GM23338 (cell line): Measurements from ENCODE around the gene RGS8.

ENCODE experiments used
- CREB1 ChIP-seq: fragments of 250-450 bp; sonication (Bioruptor Pico); IDR thresholded peaks from 2 replicates; pipeline ENCODE4 v1.5.0; 2020; ENCODE audit warnings: low read depth, mild to moderate bottlenecking, moderate library complexity
- CTCF ChIP-seq, 2 experiments: fragments of 200-600 bp in 1 of 2; sonication (generic) in 1 of 2; conservative IDR thresholded peaks; 2 replicates each; pipeline versions ENCODE4 v1.5.1 to v1.6.1; 2016 to 2017; ENCODE audit warnings: antibody characterized with exemption in 2 of 2, low read depth in 2 of 2, mild to moderate bottlenecking in 2 of 2, moderate library complexity in 1 of 2
- EZH2 ChIP-seq: fragments of 200-600 bp; sonication (generic); IDR thresholded peaks from one replicate; pipeline ENCODE4 v1.8.0; 2017; ENCODE audit warnings: antibody characterized with exemption, mild to moderate bottlenecking, low read depth; ENCODE audit not compliant: unreplicated experiment
- EZH2phosphoT487 ChIP-seq: fragments of 200-600 bp; sonication (generic); IDR thresholded peaks from one replicate; pipeline ENCODE4 v1.8.1; 2018; ENCODE audit warnings: antibody characterized with exemption; ENCODE audit not compliant: unreplicated experiment
- JUNB ChIP-seq: IDR thresholded peaks from one replicate; pipeline ENCODE4 v1.6.1; 2016; ENCODE audit warnings: antibody characterized with exemption; ENCODE audit not compliant: unreplicated experiment
- POLR2AphosphoS5 ChIP-seq: IDR thresholded peaks from 2 replicates; pipeline ENCODE4 v1.6.1; 2016; ENCODE audit warnings: antibody characterized with exemption, low read depth
- STAT1 ChIP-seq: IDR thresholded peaks from one replicate; pipeline ENCODE4 v1.6.1; 2016; ENCODE audit warnings: antibody characterized with exemption; ENCODE audit not compliant: unreplicated experiment
- ZNF114 ChIP-seq: fragments of 250-450 bp; sonication (Bioruptor Pico); IDR thresholded peaks from 2 replicates; pipeline ENCODE4 v1.5.0; 2020; ENCODE audit warnings: mild to moderate bottlenecking, moderate library complexity
- ZNF331 ChIP-seq: fragments of 250-450 bp; sonication (Bioruptor Pico); IDR thresholded peaks from 2 replicates; pipeline ENCODE4 v1.5.0; 2020; ENCODE audit warnings: low read depth, mild to moderate bottlenecking, moderate library complexity
- TF ChIP-seq, protein P1 (sequence below): IDR thresholded peaks from one replicate; pipeline ENCODE4 v1.6.1; 2018; ENCODE audit warnings: antibody characterized with exemption; ENCODE audit not compliant: unreplicated experiment
- TF ChIP-seq, protein P2 (sequence below): fragments of 250-450 bp; sonication (Bioruptor Pico); IDR thresholded peaks from 2 replicates; pipeline ENCODE4 v1.5.0; 2020; ENCODE audit warnings: mild to moderate bottlenecking, moderate library complexity
- TF ChIP-seq, protein P3 (sequence below): IDR thresholded peaks from 2 replicates; pipeline ENCODE4 v1.6.1; 2016; ENCODE audit warnings: antibody characterized with exemption

- TF ChIP-seq CTCF (conservative IDR thresholded peaks at IDR 0.05; ENCODE audit: low read depth in 2 of 2) (no peak), EZH2phosphoT487 (no peak), JUNB (no peak), POLR2AphosphoS5 (no peak), EZH2 (no peak), ZNF331 (no peak), ZNF114 (no peak), CREB1 (CRISPR knock-in tag) (no peak), STAT1 (no peak)
- TF ChIP-seq, protein P1, sequence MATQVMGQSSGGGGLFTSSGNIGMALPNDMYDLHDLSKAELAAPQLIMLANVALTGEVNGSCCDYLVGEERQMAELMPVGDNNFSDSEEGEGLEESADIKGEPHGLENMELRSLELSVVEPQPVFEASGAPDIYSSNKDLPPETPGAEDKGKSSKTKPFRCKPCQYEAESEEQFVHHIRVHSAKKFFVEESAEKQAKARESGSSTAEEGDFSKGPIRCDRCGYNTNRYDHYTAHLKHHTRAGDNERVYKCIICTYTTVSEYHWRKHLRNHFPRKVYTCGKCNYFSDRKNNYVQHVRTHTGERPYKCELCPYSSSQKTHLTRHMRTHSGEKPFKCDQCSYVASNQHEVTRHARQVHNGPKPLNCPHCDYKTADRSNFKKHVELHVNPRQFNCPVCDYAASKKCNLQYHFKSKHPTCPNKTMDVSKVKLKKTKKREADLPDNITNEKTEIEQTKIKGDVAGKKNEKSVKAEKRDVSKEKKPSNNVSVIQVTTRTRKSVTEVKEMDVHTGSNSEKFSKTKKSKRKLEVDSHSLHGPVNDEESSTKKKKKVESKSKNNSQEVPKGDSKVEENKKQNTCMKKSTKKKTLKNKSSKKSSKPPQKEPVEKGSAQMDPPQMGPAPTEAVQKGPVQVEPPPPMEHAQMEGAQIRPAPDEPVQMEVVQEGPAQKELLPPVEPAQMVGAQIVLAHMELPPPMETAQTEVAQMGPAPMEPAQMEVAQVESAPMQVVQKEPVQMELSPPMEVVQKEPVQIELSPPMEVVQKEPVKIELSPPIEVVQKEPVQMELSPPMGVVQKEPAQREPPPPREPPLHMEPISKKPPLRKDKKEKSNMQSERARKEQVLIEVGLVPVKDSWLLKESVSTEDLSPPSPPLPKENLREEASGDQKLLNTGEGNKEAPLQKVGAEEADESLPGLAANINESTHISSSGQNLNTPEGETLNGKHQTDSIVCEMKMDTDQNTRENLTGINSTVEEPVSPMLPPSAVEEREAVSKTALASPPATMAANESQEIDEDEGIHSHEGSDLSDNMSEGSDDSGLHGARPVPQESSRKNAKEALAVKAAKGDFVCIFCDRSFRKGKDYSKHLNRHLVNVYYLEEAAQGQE: no peak
- TF ChIP-seq, protein P2, sequence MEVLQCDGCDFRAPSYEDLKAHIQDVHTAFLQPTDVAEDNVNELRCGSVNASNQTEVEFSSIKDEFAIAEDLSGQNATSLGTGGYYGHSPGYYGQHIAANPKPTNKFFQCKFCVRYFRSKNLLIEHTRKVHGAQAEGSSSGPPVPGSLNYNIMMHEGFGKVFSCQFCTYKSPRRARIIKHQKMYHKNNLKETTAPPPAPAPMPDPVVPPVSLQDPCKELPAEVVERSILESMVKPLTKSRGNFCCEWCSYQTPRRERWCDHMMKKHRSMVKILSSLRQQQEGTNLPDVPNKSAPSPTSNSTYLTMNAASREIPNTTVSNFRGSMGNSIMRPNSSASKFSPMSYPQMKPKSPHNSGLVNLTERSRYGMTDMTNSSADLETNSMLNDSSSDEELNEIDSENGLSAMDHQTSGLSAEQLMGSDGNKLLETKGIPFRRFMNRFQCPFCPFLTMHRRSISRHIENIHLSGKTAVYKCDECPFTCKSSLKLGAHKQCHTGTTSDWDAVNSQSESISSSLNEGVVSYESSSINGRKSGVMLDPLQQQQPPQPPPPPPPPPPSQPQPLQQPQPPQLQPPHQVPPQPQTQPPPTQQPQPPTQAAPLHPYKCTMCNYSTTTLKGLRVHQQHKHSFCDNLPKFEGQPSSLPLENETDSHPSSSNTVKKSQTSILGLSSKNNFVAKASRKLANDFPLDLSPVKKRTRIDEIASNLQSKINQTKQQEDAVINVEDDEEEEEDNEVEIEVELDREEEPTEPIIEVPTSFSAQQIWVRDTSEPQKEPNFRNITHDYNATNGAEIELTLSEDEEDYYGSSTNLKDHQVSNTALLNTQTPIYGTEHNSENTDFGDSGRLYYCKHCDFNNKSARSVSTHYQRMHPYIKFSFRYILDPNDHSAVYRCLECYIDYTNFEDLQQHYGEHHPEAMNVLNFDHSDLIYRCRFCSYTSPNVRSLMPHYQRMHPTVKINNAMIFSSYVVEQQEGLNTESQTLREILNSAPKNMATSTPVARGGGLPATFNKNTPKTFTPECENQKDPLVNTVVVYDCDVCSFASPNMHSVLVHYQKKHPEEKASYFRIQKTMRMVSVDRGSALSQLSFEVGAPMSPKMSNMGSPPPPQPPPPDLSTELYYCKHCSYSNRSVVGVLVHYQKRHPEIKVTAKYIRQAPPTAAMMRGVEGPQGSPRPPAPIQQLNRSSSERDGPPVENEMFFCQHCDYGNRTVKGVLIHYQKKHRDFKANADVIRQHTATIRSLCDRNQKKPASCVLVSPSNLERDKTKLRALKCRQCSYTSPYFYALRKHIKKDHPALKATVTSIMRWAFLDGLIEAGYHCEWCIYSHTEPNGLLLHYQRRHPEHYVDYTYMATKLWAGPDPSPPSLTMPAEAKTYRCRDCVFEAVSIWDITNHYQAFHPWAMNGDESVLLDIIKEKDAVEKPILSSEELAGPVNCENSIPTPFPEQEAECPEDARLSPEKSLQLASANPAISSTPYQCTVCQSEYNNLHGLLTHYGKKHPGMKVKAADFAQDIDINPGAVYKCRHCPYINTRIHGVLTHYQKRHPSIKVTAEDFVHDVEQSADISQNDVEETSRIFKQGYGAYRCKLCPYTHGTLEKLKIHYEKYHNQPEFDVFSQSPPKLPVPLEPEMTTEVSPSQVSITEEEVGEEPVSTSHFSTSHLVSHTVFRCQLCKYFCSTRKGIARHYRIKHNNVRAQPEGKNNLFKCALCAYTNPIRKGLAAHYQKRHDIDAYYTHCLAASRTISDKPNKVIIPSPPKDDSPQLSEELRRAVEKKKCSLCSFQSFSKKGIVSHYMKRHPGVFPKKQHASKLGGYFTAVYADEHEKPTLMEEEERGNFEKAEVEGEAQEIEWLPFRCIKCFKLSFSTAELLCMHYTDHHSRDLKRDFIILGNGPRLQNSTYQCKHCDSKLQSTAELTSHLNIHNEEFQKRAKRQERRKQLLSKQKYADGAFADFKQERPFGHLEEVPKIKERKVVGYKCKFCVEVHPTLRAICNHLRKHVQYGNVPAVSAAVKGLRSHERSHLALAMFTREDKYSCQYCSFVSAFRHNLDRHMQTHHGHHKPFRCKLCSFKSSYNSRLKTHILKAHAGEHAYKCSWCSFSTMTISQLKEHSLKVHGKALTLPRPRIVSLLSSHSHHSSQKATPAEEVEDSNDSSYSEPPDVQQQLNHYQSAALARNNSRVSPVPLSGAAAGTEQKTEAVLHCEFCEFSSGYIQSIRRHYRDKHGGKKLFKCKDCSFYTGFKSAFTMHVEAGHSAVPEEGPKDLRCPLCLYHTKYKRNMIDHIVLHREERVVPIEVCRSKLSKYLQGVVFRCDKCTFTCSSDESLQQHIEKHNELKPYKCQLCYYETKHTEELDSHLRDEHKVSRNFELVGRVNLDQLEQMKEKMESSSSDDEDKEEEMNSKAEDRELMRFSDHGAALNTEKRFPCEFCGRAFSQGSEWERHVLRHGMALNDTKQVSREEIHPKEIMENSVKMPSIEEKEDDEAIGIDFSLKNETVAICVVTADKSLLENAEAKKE (CRISPR knock-in tag): no peak
- TF ChIP-seq, protein P3, sequence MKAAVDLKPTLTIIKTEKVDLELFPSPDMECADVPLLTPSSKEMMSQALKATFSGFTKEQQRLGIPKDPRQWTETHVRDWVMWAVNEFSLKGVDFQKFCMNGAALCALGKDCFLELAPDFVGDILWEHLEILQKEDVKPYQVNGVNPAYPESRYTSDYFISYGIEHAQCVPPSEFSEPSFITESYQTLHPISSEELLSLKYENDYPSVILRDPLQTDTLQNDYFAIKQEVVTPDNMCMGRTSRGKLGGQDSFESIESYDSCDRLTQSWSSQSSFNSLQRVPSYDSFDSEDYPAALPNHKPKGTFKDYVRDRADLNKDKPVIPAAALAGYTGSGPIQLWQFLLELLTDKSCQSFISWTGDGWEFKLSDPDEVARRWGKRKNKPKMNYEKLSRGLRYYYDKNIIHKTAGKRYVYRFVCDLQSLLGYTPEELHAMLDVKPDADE: no peak
Measured at GRCh38 chr1:182679684-182680083, 4.7 kb downstream of the RGS8 start.
